Measurements from ENCODE around the gene MYH6. TPM values are rescaled to one million over a fixed set of nuclear protein-coding genes. Genes with fewer than 3 reads are reported as not detected.

Gene MYH6
- polyA plus RNA-seq, 3 donors = not detected

GRCh38 chr14:23406244-23406643, 1.8 kb downstream of the MYH6 start:
- WGBS (ENCODE audit: insufficient coverage) = 89% methylated on average over 4 of the region's 4 CpGs

GRCh38 chr14:23405516-23406025, 2.5 kb downstream of the MYH6 start:
- Mint-ChIP-seq H3K4me3 (no peak overlapping the region), H3K9me3 (no peaks in the 10 kb centered on the region), H3K27me3 (ENCODE audit: low read depth in 3 of 3) (peaks cover 3 to 23% (median 3%) of the 10 kb centered on the region in 3 donors), H3K36me3 (no peaks in the 10 kb centered on the region), H3K4me1 (peaks cover 17% of the 10 kb centered on the region), H3K27ac (no peak overlapping the region)
- H3K27ac ChIP-seq (ENCODE audit: low read depth in 1 of 2, low read length in 2 of 2) = no peak overlapping the region
- no peaks in the 10 kb centered on the region for H3K9me3 ChIP-seq (replicated peaks in 1 of 2; ENCODE audit: control insufficient read depth in 1 of 2, insufficient read depth in 1 of 2, low read length in 2 of 2)
- no peaks in the 10 kb centered on the region for H4K20me1 ChIP-seq (ENCODE audit: insufficient read depth, low read length)
- no peak overlapping the region for H3K4me3 ChIP-seq (replicated peaks in 1 of 3; ENCODE audit: low read depth in 2 of 3, low read length in 3 of 3)
- no peak for DNase-seq
- no peak overlapping the region for H3K9ac ChIP-seq (ENCODE audit: insufficient read depth, low read length, poor library complexity, severe bottlenecking)
- no peaks in the 10 kb centered on the region for H3K79me2 ChIP-seq (ENCODE audit: insufficient read depth, low read length)
- intact Hi-C loops (cut with micrococcal nuclease) = no loop called here
- no peaks in the 10 kb centered on the region for H3K27me3 ChIP-seq (ENCODE audit: control insufficient read depth in 2 of 2, insufficient read depth in 2 of 2, low read length in 2 of 2)
- TF ChIP-seq CTCF (IDR thresholded peaks at IDR 0.05) = no peak
- no peak overlapping the region for H2AFZ ChIP-seq (ENCODE audit: insufficient read depth, low read depth, low read length, poor library complexity, severe bottlenecking)
- H3K4me2 ChIP-seq (replicated peaks; ENCODE audit: extremely low read depth, low read length, poor library complexity, severe bottlenecking) = no peak overlapping the region
- H3K36me3 ChIP-seq (replicated peaks in 1 of 2; ENCODE audit: control insufficient read depth in 1 of 2, insufficient read depth in 2 of 2, low read length in 2 of 2) = no peaks in the 10 kb centered on the region
- 84% methylated on average over 10 of the region's 13 CpGs for WGBS (ENCODE audit: insufficient coverage)
- peaks cover 5 to 7% of the 10 kb centered on the region in 2 donors for H3K4me1 ChIP-seq (ENCODE audit: control insufficient read depth in 1 of 2, insufficient read depth in 2 of 2, low read length in 2 of 2)

More at GRCh38 chr14:23406244-23406643, 1.8 kb downstream of the MYH6 start:
- Mint-ChIP-seq H3K27ac (no peak overlapping the region), H3K4me3 (no peak overlapping the region), H3K4me1 (peaks cover 14% of the 10 kb centered on the region), H3K36me3 (no peaks in the 10 kb centered on the region), H3K9me3 (no peaks in the 10 kb centered on the region), H3K27me3 (ENCODE audit: low read depth in 3 of 3) (peaks cover 3 to 25% (median 3%) of the 10 kb centered on the region in 3 donors)
- intact Hi-C loops (cut with micrococcal nuclease) = no loop called here
- H3K4me2 ChIP-seq (replicated peaks; ENCODE audit: extremely low read depth, low read length, poor library complexity, severe bottlenecking) = no peak overlapping the region
- H3K9me3 ChIP-seq (replicated peaks in 1 of 2; ENCODE audit: control insufficient read depth in 1 of 2, insufficient read depth in 1 of 2, low read length in 2 of 2) = no peaks in the 10 kb centered on the region
- H3K36me3 ChIP-seq (replicated peaks in 1 of 2; ENCODE audit: control insufficient read depth in 1 of 2, insufficient read depth in 2 of 2, low read length in 2 of 2) = no peaks in the 10 kb centered on the region
- H3K79me2 ChIP-seq (ENCODE audit: insufficient read depth, low read length) = no peaks in the 10 kb centered on the region
- no peaks in the 10 kb centered on the region for H3K27me3 ChIP-seq (ENCODE audit: control insufficient read depth in 2 of 2, insufficient read depth in 2 of 2, low read length in 2 of 2)
- no peak for TF ChIP-seq CTCF (IDR thresholded peaks at IDR 0.05)
- no peak overlapping the region for H3K9ac ChIP-seq (ENCODE audit: insufficient read depth, low read length, poor library complexity, severe bottlenecking)
- no peak overlapping the region for H2AFZ ChIP-seq (ENCODE audit: insufficient read depth, low read depth, low read length, poor library complexity, severe bottlenecking)
- H3K27ac ChIP-seq (ENCODE audit: low read depth in 1 of 2, low read length in 2 of 2) = no peak overlapping the region
- H3K4me3 ChIP-seq (replicated peaks in 1 of 3; ENCODE audit: low read depth in 2 of 3, low read length in 3 of 3) = no peak overlapping the region
- H3K4me1 ChIP-seq (ENCODE audit: control insufficient read depth in 1 of 2, insufficient read depth in 2 of 2, low read length in 2 of 2) = peaks cover 4 to 6% of the 10 kb centered on the region in 2 donors
- H4K20me1 ChIP-seq (ENCODE audit: insufficient read depth, low read length) = no peaks in the 10 kb centered on the region
- DNase-seq = no peak
